Measurements from ENCODE around the gene CCN2. TPM values are rescaled to one million over a fixed set of nuclear protein-coding genes. Genes with fewer than 3 reads are reported as not detected.

CCN2 gene
- total and polyA plus RNA-seq, 2 donors (not counting 1 experiment from before 2014, with no cell fraction given), result 22.8 to 216 TPM

GRCh38 chr6:131972741-131973140 is 21.6 kb upstream of the CCN2 start:
- H3K27ac ChIP-seq (ENCODE audit: insufficient read depth, low read length), result no peak overlapping the region
- peak in 1 of 2 donors; percentile 53 for DNase-seq (ENCODE audit: low read depth in 2 of 2)
- TF ChIP-seq EZH2 (IDR thresholded peaks at IDR 0.05; ENCODE audit: low read length, missing control alignments) (no peak), CTCF (conservative IDR thresholded peaks at IDR 0.05 in 1 of 2, IDR thresholded peaks at IDR 0.05 in 1 of 2; ENCODE audit: low read depth in 1 of 2, low read length in 2 of 2) (no peak)
- H3K36me3 ChIP-seq (ENCODE audit: control insufficient read depth, insufficient read depth, low read length), result no peaks in the 10 kb centered on the region
- no peak overlapping the region for H2AFZ ChIP-seq (ENCODE audit: low read length)
- H3K9me3 ChIP-seq (ENCODE audit: control insufficient read depth, insufficient read depth, low read depth, low read length), result no peaks in the 10 kb centered on the region
- no peak overlapping the region for H3K4me2 ChIP-seq (ENCODE audit: extremely low read depth, insufficient read depth, low read length)
- H3K4me3 ChIP-seq (replicated peaks in 1 of 4; ENCODE audit: control extremely low read depth in 1 of 4, insufficient read depth in 1 of 4, low read depth in 3 of 4, low read length in 4 of 4), result no peak overlapping the region
- H3K4me1 ChIP-seq (ENCODE audit: control insufficient read depth, extremely low read depth, insufficient read depth, low read length), result no peaks in the 10 kb centered on the region
- no peaks in the 10 kb centered on the region for H3K27me3 ChIP-seq (ENCODE audit: control insufficient read depth, insufficient read depth, low read length)
- H3K9ac ChIP-seq (ENCODE audit: insufficient read depth, low read length), result no peak overlapping the region
- no peaks in the 10 kb centered on the region for H4K20me1 ChIP-seq (ENCODE audit: control insufficient read depth, extremely low read depth, insufficient read depth, low read length)
- H3K79me2 ChIP-seq (ENCODE audit: control insufficient read depth, insufficient read depth, low read length), result no peaks in the 10 kb centered on the region

GRCh38 chr6:131970076-131970859 is 19.1 kb upstream of the CCN2 start:
- Histone ChIP-seq H3K4me1 (ENCODE audit: control insufficient read depth, extremely low read depth, insufficient read depth, low read length) (no peaks in the 10 kb centered on the region), H2AFZ (ENCODE audit: low read length) (no peak overlapping the region), H3K79me2 (ENCODE audit: control insufficient read depth, insufficient read depth, low read length) (no peaks in the 10 kb centered on the region), H4K20me1 (ENCODE audit: control insufficient read depth, extremely low read depth, insufficient read depth, low read length) (no peaks in the 10 kb centered on the region), H3K36me3 (ENCODE audit: control insufficient read depth, insufficient read depth, low read length) (no peaks in the 10 kb centered on the region), H3K9me3 (ENCODE audit: control insufficient read depth, insufficient read depth, low read depth, low read length) (no peaks in the 10 kb centered on the region), H3K27ac (ENCODE audit: insufficient read depth, low read length) (no peak overlapping the region), H3K4me2 (ENCODE audit: extremely low read depth, insufficient read depth, low read length) (no peak overlapping the region), H3K4me3 (replicated peaks in 1 of 4; ENCODE audit: control extremely low read depth in 1 of 4, insufficient read depth in 1 of 4, low read depth in 3 of 4, low read length in 4 of 4) (no peak overlapping the region), H3K27me3 (ENCODE audit: control insufficient read depth, insufficient read depth, low read length) (no peaks in the 10 kb centered on the region), H3K9ac (ENCODE audit: insufficient read depth, low read length) (no peak overlapping the region)
- TF ChIP-seq CTCF (conservative IDR thresholded peaks at IDR 0.05 in 1 of 2, IDR thresholded peaks at IDR 0.05 in 1 of 2; ENCODE audit: low read depth in 1 of 2, low read length in 2 of 2) (no peak), EZH2 (IDR thresholded peaks at IDR 0.05; ENCODE audit: low read length, missing control alignments) (no peak)
- DNase-seq (ENCODE audit: low read depth in 2 of 2), result no peak

GRCh38 chr6:131968656-131969055 is 17.5 kb upstream of the CCN2 start:
- no peaks in the 10 kb centered on the region for H3K4me1 ChIP-seq (ENCODE audit: control insufficient read depth, extremely low read depth, insufficient read depth, low read length)
- no peak overlapping the region for H3K27ac ChIP-seq (ENCODE audit: insufficient read depth, low read length)
- H3K9me3 ChIP-seq (ENCODE audit: control insufficient read depth, insufficient read depth, low read depth, low read length), result no peaks in the 10 kb centered on the region
- no peaks in the 10 kb centered on the region for H3K36me3 ChIP-seq (ENCODE audit: control insufficient read depth, insufficient read depth, low read length)
- no peaks in the 10 kb centered on the region for H4K20me1 ChIP-seq (ENCODE audit: control insufficient read depth, extremely low read depth, insufficient read depth, low read length)
- no peak overlapping the region for H3K4me3 ChIP-seq (replicated peaks in 1 of 4; ENCODE audit: control extremely low read depth in 1 of 4, insufficient read depth in 1 of 4, low read depth in 3 of 4, low read length in 4 of 4)
- H3K9ac ChIP-seq (ENCODE audit: insufficient read depth, low read length), result no peak overlapping the region
- no peak for DNase-seq (ENCODE audit: low read depth in 2 of 2)
- peak overlapping the region; percentile 3 for H3K4me2 ChIP-seq (ENCODE audit: extremely low read depth, insufficient read depth, low read length)
- H2AFZ ChIP-seq (ENCODE audit: low read length), result no peak overlapping the region
- no peaks in the 10 kb centered on the region for H3K27me3 ChIP-seq (ENCODE audit: control insufficient read depth, insufficient read depth, low read length)
- no peaks in the 10 kb centered on the region for H3K79me2 ChIP-seq (ENCODE audit: control insufficient read depth, insufficient read depth, low read length)
- TF ChIP-seq CTCF (conservative IDR thresholded peaks at IDR 0.05 in 1 of 2, IDR thresholded peaks at IDR 0.05 in 1 of 2; ENCODE audit: low read depth in 1 of 2, low read length in 2 of 2) (no peak), EZH2 (IDR thresholded peaks at IDR 0.05; ENCODE audit: low read length, missing control alignments) (no peak)

Data from fibroblast of lung (primary cell).